Measurements from ENCODE around the gene MPL. TPM values are rescaled to one million over a fixed set of nuclear protein-coding genes. Genes with fewer than 3 reads are reported as not detected.

Gene MPL
- total and polyA plus RNA-seq, 9 donors: 0.35 to 2.6 (median 0.73) TPM; not detected in 1

DNA sequence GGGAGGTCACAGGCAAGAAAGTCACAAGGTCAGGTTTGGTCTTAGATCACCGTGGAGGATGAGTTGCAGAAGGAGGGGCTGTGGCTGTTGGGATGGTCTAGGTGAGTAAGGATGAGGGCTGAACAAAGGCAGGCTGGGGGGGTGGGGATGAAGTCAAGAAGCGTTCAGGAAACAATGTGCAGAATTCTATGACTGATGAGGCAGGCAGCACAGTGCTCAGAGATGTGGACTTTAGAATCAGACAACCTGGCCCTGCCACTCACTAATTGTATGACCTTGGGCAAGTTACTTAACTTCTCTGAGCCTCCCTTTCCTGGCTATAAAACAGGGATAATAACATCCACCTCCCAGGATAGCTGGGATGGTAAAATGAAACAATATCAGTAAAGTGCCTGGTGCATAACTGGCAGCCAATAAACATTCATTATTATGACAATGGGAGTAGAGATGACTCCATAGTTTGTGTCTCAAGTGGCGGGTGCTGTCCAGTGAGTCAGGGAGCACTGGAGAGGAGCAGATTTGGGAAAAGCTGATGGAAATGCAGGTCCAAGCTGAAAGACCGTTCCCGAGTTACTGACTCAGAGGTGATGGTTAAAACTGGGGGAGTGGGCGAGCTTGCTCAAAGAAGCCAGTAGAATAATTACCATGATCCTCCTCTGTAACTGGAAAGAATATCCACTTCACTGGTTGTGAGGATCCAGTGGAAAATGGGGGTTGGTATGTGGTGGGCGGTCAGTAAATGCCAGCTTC, 34.7 kb upstream of the MPL start:
- H3K36me3 ChIP-seq: no peaks in the 10 kb centered on the region
- TF ChIP-seq POLR2A (IDR thresholded peaks at IDR 0.05): no peak
- TF ChIP-seq EP300 (IDR thresholded peaks at IDR 0.05): no peak
- TF ChIP-seq, protein P1, sequence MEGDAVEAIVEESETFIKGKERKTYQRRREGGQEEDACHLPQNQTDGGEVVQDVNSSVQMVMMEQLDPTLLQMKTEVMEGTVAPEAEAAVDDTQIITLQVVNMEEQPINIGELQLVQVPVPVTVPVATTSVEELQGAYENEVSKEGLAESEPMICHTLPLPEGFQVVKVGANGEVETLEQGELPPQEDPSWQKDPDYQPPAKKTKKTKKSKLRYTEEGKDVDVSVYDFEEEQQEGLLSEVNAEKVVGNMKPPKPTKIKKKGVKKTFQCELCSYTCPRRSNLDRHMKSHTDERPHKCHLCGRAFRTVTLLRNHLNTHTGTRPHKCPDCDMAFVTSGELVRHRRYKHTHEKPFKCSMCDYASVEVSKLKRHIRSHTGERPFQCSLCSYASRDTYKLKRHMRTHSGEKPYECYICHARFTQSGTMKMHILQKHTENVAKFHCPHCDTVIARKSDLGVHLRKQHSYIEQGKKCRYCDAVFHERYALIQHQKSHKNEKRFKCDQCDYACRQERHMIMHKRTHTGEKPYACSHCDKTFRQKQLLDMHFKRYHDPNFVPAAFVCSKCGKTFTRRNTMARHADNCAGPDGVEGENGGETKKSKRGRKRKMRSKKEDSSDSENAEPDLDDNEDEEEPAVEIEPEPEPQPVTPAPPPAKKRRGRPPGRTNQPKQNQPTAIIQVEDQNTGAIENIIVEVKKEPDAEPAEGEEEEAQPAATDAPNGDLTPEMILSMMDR (IDR thresholded peaks at IDR 0.05): no peak
- intact Hi-C loops (cut with DNase I): no loop called here
- H3K4me3 ChIP-seq: no peak overlapping the region
- no peak overlapping the region for H3K27ac ChIP-seq
- H3K4me1 ChIP-seq (ENCODE audit: insufficient read depth): peaks cover 2% of the 10 kb centered on the region
- DNase-seq: no peak
- H3K27me3 ChIP-seq: no peaks in the 10 kb centered on the region
- WGBS, 3 donors: 62 to 70% (median 64%) methylated on average over 7 of the region's 7 CpGs
- no peaks in the 10 kb centered on the region for H3K9me3 ChIP-seq

DNA sequence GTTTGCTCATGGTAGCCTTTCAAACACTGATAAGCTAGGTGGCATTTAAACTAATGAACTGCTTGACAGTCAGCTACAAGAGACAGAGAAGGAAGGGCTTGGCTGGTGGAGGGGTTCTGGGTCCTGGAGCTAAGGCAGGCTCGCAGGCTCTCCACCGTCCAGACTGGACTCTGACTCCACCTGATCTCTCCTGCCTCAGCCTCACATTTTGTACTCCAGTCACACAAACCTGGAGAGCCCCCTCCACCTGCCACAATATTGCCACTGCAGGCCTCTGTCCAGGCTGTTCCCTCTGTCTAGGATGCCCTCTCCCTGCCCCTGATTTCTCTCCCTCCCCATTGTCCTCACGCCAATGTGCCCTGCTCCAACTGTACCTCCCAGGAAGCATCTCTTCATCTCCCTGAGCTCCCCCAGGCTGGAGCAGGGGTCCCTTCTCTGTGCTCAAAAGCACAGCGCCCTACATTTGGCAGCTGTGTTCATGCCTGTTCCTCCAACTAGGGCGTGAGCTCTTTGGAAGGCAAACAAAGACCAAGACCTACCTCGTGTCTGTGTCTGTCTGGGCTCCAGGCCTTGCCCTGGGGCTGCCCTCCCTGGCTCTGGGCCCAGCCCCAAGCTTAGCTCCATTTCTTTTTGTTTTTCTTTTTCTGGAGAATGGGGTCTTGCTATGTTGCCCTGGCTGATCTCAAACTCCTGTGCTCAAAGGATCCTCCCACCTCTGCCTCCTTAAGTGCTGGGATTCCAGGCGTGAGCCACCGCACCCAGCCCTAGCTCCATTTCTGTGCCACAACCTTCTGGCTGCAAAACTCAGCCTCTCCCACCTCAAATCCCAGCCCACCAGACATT, 33.9 kb upstream of the MPL start:
- Histone ChIP-seq H3K36me3 (no peaks in the 10 kb centered on the region), H3K4me3 (no peak overlapping the region), H3K27ac (no peak overlapping the region), H3K27me3 (no peaks in the 10 kb centered on the region), H3K9me3 (no peaks in the 10 kb centered on the region), H3K4me1 (ENCODE audit: insufficient read depth) (peaks cover 2% of the 10 kb centered on the region)
- DNase-seq: no peak
- no peak for TF ChIP-seq POLR2A (IDR thresholded peaks at IDR 0.05)
- no peak for TF ChIP-seq EP300 (IDR thresholded peaks at IDR 0.05)
- TF ChIP-seq, protein P1 (IDR thresholded peaks at IDR 0.05): no peak
- 61 to 64% (median 63%) methylated on average over 8 of the region's 8 CpGs for WGBS, 3 donors
- intact Hi-C loops (cut with DNase I): no loop called here

DNA sequence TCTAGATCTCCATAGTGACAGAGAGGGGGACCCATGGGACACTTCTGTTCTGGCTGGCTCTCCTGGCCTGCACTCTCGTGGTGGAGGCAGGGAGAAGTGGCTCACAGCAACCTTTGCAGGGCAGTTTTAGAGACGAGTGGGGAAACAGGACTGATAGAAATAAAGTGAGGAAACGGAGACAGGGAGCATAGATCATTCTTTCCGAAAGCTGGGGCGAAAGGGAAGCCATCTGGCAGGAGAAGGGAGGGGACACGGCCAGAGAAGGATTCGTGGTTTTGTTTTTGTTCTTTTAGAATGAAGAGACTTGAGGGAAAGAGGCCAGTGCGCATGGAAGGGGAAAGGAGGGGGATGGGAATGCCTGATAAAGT, 33.3 kb upstream of the MPL start:
- TF ChIP-seq EP300 (IDR thresholded peaks at IDR 0.05) (no peak), POLR2A (IDR thresholded peaks at IDR 0.05) (no peak)
- TF ChIP-seq, protein P1 (IDR thresholded peaks at IDR 0.05): no peak
- WGBS, 3 donors: 29 to 38% (median 31%) methylated on average over 8 of the region's 8 CpGs
- DNase-seq: no peak
- Histone ChIP-seq H3K27me3 (no peaks in the 10 kb centered on the region), H3K4me1 (ENCODE audit: insufficient read depth) (peaks cover 2% of the 10 kb centered on the region), H3K9me3 (no peaks in the 10 kb centered on the region), H3K4me3 (no peak overlapping the region), H3K27ac (no peak overlapping the region), H3K36me3 (no peaks in the 10 kb centered on the region)
- intact Hi-C loops (cut with DNase I): no loop called here

DNA sequence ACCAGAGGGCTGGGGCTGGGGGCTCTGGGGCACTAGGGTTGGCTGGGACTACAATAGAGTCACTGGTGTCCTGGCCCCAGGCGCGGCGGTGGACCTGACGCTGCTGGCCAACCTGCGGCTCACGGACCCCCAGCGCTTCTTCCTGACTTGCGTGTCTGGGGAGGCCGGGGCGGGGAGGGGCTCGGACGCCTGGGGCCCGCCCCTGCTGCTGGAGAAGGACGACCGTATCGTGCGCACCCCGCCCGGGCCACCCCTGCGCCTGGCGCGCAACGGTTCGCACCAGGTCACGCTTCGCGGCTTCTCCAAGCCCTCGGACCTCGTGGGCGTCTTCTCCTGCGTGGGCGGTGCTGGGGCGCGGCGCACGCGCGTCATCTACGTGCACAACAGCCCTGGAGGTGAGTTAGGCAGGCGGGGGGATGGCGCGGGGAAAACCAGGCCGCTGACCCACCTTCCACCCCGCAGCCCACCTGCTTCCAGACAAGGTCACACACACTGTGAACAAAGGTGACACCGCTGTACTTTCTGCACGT, 32.8 kb upstream of the MPL start:
- DNase-seq: no peak
- Histone ChIP-seq H3K4me3 (no peak overlapping the region), H3K9me3 (no peaks in the 10 kb centered on the region), H3K4me1 (ENCODE audit: insufficient read depth) (peaks cover 2% of the 10 kb centered on the region), H3K27me3 (no peaks in the 10 kb centered on the region), H3K36me3 (no peaks in the 10 kb centered on the region), H3K27ac (no peak overlapping the region)
- 91 to 94% (median 93%) methylated on average over 46 of the region's 46 CpGs for WGBS, 3 donors
- intact Hi-C loops (cut with DNase I): no loop called here
- TF ChIP-seq EP300 (IDR thresholded peaks at IDR 0.05) (no peak), POLR2A (IDR thresholded peaks at IDR 0.05) (no peak)
- TF ChIP-seq, protein P1 (IDR thresholded peaks at IDR 0.05): no peak

Measured in ovary (tissue), 9 donors.